ENCODE data around the gene BAD.
"Not testable (repeated sequence)": the region's sequence is repeated elsewhere in the genome, so short reads cannot be mapped to it uniquely, and the experiment has no call there.

BAD gene

DNA sequence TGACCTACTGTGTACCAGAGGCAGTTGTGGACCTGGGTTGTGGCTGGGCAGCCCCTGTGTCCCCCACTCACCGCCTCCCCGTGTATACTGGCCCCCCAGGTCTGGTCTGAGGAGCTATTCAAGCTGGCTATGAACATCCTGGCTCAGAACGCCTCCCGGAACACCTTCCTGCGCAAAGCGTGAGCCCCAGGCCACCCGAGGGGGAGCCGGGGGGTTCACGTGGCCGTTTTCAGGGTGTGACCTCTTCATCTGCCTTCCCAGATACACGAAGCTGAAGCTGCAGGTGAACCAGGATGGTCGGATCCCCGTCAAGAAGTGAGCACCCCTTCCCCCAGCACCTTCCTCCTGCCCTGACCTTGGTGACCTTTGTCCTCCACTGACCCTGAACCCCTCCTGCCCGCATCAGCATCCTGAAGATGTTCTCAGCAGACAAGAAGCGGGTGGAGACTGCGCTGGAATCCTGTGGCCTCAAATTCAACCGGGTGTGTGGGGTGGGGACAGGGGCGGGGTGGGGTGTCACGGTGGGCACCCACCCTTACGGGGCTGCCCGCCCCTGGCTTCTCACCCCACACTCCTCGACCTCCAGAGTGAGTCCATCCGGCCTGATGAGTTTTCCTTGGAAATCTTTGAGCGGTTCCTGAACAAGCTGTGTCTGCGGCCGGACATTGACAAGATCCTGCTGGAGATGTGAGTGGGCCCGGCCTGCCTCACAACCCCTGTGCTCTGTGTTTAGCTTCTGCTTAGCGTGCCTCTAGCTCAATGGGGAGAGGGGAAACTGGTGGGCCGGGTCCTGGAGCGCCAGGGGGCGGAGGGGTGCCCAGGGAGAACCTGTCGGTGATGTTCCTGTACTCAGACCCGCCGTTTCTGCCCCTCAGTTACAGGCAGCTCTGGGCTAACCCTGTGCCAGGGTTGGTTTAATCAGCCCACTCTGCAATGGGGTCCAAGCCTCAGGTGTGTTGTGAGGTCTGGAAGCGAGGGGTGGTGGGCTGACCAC is 29.0 kb downstream of the BAD start:
- no peak for DNase-seq

- DNase-seq: no peak
Measured at GRCh38 chr11:64254326-64254725, 30.1 kb downstream of the BAD start.

- no peak for DNase-seq
Measured at GRCh38 chr11:64253481-64253880, 31.0 kb downstream of the BAD start.

DNA sequence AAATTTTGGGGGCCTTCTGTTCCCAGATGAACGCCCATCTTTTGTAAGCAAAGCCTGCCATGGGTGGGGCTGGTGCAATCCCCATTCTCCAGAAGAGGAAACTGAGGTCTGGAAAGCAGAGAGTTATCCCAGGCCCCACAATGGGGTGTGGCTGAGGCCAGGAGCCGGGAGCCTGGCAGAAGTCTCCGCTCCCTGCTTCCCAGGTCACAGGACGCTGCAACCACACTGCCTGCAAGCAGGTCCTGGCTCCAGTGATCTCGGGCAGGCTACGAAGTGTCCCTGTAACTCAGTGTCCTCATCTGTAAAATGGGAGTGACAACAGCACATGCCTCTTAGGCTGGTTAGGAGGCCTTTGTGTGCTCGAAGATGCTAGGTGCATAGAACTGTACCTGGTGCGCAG is 31.4 kb downstream of the BAD start:
- no peak for DNase-seq

- no peak for DNase-seq
Measured at GRCh38 chr11:64252003-64252872, 32.2 kb downstream of the BAD start.

DNA sequence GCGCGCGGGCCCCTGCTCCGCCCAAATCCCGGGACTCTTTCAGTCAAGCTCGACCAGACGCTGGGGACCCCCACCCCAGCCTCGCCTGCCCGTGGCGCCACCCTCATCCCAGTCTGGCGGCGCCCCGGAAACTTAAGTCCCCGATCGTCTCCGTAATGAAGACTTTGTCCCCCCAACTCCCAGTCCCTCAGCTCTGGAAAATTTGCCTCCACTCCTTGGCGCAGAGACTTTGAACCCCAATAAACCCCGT is 32.8 kb downstream of the BAD start:
- no peak for DNase-seq

- DNase-seq: peak; percentile 64
Measured at GRCh38 chr11:64251016-64251752, 33.3 kb downstream of the BAD start, which contains the start of gene PLCB3. Gene PLCB3, plus strand, starts transcription at chr11:64251530. Its CDS starts 120 bp downstream, at chr11:64251650.

GRCh38 chr11:64250415-64251015 is 34.0 kb downstream of the BAD start:
- no peak for DNase-seq

DNA sequence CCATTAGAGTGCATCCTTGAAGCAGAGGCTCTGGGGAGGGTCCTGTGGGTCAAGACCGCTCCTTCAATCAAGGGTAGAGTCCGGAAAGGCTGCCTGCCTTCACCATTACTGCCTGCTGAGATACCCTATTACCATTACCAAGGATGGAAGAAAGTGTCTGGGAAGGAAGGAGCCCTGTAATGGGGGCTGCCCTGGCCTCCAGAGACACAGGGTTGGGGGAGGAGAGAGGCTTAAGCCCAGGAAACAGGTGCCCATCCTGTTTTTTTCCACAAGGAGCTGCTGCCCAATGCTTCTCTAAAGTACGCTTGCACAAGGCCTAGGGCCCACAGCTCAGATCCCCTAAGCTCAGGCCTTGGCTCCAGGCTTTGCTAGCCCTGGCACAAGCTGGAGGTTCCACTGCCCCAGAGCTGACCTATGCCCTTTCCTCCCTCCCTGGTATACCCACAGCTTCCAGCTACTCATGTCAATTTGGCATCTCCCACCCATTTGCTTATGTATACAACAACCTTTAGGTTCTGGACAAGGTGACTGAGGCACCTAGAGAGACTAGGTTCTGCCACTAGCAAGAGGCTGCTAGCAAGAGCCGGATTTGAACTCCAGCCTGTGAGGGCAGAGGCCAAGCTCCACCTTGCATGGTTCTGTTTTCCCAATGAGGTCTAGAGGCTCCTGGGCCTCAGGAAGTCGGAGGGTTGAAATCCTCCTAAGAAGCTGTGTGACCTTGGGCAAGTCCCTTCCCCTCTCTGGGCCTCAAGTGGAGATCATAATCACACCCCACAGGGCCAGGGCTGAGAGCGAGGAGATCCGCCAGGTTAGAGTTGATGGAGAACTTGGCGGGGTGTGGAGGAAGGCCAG is 34.7 kb downstream of the BAD start:
- DNase-seq: no peak

DNA sequence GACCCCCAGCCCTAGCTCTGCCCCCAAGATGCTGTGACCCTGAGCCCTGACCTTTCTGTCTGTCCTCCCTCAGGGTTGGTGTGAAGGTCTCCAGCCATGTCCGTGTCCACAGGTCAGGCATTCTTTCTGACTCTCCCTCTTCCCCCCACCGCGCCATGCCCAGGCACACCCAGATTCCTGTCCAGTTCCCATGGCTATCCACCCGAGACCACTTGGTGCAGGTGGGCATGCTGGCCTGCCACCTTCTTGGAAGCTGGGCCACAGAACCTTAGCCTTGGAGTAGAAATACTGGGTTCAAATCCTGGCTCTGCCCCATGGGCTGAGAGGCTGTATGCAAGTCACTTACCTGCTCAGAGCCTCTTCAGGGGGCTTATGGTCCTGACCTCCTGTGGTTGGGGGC is 35.4 kb downstream of the BAD start:
- no peak for DNase-seq

DNA sequence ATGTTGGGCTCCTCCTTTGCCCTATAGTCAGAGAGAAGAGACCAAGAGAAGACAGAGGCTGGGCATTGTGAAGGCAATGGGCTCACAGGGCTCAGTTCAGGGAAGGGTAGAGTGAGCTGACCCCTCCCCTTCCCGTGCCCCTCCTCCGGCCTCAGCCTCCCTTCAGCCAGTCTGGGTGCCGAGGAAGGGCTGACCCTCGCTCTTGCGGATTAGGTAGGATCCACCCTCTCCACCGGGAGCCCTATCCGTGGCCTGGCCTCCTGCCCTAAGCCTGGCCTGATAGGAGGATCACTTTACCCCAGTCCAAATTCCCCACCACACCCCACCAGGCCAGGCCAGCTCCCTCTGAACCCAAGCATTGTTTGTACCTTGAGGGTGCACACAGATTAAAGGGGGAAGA is 35.9 kb downstream of the BAD start:
- no peak for DNase-seq

GRCh38 chr11:64247729-64248531 is 36.5 kb downstream of the BAD start:
- no peak for DNase-seq

DNA sequence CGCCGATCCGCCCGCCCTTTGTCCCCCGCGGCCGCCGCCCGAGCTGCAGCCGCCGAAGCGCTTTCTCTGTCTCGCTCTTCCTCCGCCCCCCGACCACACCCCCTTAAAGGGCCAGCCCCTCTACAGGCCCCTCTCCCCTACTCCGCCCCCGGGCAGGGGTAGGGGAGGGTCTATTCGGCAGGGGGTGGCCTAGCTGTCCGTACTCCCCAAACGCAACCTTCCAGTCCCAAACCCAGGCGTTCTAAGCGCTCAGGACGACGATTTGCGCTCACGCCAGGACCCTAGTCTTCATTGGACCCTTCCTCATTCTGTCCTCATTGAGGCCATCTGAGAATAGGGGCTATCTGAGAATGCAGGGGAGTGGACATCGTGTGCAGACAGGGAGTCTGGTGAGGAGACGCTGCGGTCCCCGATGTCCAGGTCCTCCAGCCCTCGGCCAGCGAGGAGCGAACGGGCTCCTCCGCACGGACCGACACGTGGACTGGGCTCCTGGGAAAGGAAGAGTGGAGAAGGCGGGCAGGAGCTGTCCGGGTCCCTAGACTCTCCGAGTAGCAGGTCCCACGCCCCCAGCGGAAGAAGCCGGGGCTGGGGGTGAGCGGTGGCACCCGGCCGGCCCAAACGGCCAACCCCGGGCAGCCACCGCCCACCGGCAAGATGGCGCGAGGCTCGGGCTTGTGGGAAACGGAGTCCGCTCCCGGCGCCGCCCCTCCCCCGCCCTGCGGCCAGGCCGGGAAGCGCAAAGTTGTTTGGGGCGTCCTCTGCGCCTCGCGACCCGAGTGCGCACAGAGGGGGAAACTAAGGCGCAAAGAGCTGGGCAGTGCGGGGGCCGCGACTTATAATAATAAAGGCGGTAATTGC is 37.4 kb downstream of the BAD start, which contains the start of gene PPP1R14B:
Gene PPP1R14B, minus strand, starts transcription at position 73 of the 858 bp plus-strand sequence. CDS start 270 bp downstream, outside the sequence.
- peak; percentile 87 for DNase-seq

DNA sequence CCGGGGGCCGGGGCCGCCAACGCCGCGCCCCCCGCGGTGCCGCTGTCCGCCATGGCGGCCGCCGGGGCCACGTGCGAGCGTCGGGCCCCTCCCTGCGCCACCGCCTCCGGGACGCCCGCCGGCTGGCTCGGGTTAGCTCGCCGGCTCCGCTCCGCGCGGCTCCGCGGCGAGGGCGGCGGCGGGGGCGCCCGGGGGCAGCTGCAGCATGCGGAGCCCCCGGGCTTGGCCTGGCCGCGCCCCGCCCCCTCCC is 37.9 kb downstream of the BAD start:
- DNase-seq: not testable (repeated sequence)

GRCh38 chr11:64245797-64246620 is 38.5 kb downstream of the BAD start:
- DNase-seq: peak; percentile 86

DNA sequence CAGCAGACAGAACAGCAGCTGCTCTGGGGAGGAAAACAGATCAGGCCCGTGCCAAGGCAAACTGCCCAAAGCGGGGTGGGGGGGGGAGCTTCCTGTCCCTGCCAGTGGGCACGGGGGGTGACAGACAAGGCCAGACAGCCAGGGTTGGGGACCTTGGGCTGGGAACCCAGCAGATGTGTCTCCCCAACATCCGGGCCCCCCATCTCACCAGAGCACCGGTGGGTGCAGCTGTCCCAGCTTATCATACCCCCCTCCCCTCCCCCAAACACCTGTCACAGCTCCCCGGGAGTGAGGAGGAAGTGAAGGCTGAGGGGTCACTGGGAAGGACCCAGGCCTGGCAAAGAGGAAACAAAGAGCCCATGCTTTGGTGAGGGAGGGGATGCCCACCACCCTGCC is 39.1 kb downstream of the BAD start:
- DNase-seq: no peak

DNA sequence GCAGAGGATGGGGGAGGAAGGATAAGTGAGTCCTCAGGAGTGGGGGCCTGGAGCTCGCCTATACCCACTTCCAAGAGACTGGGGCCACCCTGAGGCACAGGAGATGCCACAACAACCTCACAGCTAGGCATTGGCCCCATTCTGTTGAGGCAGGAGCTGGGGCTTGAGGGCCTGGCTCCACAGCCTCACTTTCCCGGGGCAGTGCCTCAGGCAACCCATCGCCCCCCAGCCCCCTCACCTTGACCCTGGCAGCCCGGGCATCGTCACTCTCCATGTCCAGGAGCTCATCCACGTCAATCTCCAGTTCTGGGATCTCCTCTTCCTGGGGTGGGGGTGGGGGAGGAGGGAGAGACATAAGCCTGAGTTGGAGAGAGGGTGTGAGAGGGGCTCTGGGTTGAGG is 39.5 kb downstream of the BAD start:
- DNase-seq: no peak

- no peak for DNase-seq
Measured at GRCh38 chr11:64244107-64244506, 40.4 kb downstream of the BAD start.

GRCh38 chr11:64243236-64243854 is 41.1 kb downstream of the BAD start:
- no peak for DNase-seq

Measured in stimulated activated CD4-positive, alpha-beta T cell treated with anti-CD3 and anti-CD28 coated beads, Interleukin-4, amount 100 ng/mL, for 1 hour (primary cell).